ENCODE data around the gene CWF19L1.

The CWF19L1 gene

DNA sequence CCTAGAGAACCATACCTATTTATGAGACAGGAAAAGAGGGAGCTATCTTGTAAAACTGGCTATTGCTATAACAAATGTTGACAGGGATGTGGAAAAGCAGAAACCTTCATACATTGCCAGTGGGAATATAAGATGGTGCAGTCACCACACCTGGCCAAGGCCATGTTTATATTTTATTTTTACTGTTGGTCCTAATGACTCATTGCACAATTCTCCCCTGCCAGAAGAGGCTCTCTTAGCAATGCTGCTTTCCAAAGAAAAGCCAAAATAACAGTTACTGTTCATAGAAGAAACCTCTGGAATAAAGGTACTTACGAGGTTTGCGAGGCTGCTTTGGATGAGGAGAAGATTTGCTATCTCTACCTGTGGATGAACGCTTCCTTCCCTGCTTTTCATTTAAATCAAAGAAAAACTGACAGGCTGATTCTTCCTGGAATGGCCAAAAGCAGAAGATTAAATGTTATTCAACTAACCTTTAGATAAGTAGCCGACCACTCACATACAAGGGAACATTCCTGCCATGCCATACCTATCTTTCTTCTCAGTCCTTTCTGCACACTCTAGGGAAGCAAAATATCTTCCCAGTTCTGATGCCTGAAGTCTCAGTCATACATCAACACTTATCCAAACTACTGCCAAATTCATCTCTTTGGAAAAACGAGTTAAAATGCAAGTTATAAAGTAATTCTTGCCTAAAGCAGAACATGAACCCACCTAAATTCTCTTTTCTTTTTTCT, 21.8 kb downstream of the CWF19L1 start:
- no peak for DNase-seq

DNA sequence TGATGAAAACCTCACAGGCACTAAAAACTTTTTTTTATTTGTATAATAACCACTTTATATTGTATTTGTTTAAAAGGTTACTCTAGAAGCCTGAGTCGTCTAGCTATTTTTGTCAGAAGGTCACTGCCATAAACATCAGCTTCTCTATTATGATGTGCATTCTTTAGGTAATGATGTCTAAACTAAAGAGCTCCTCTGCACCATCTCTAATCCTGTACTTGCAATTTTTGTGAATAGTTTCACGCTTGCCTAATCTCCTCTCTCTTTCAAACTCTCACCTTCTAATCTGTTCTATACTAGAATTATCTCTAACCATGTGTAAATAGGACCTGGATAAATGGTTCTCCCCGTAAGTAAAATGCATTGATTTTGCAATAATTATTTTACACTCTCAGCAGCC, 27.6 kb downstream of the CWF19L1 start:
- DNase-seq, result no peak

DNA sequence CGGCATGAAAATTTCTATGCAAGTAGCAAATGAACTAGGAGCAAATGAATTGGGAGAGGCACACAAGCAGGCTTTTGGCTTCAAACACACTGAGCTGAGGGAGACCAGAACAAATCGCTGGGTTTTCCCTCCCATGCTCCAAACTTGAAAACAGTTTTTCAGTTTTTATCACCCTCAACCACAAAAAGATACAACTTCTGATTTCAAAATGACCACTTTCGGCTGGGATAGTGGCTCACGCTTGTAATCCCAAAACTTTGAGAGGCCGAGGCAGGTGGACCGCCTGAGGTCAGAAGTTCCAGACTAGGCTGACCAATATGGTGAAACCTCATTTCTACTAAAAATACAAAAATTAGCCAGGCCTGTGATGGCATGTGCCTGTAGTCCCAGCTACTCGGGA, 29.0 kb downstream of the CWF19L1 start:
- DNase-seq, result no peak

DNA sequence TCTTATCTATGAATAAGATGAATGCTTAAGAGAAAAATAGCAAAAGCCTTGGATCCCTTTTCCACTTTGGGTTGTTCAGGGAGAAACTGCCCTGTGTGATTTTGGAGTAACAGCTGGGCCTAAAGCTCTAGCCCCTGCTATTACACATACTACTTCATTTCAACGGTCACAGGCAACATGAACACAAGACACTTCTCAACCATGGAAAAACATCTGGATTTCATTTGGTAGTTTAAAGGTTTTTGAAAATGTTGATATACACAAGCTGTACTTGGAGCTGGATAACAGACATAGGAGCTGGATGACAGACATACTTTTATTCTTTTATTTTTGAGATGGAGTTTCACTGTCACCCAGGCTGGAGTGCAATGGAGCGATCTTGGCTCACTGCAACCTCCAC, 35.3 kb downstream of the CWF19L1 start:
- DNase-seq, result no peak

- no peak for DNase-seq
These were observed 37.5 kb downstream of the CWF19L1 start for GRCh38 chr10:100229819-100230422.

DNA sequence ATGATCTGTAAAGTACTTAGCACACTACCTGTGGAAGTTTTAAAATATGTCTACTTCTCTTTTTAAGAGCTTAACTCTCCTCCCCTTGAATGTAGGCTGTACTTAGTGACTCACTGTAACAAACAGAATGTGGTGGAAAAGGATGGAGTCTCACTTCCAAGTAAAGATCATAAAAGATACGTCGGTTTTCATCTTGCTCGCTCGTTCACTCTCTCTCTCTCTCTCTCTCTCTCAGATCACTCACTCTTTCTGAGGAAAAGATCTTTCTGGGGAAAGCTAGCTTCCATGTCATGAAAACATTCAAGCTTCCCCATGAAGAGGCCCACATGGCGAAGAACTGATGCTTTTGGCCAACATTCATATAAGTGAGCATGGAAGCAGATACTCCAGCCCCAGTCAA, 43.6 kb downstream of the CWF19L1 start:
- no peak for DNase-seq

- DNase-seq, result no peak
These were observed 44.9 kb downstream of the CWF19L1 start for GRCh38 chr10:100222529-100222928.

GRCh38 chr10:100216006-100216405, 51.4 kb downstream of the CWF19L1 start:
- DNase-seq, result no peak

DNA sequence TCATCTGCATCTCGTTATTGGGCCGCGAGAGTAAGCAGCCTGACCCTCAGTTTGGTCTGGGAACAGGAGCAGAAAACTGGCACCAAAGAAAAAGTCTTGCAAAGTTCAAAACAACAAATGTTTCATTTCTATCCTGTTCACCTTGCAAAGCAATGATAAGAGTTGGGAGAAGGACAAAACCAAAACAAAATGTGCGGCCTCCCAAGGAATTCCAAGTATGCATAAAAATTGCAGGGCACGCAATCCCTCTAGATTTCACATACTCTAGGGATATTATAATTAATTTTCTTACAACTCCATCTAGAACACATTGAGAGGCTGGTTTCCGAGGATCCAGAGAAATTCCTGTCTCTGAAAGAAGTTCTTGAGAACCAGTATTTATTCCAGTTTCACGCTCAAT, 58.1 kb downstream of the CWF19L1 start:
- DNase-seq, result no peak

- DNase-seq, result no peak
These were observed 59.2 kb downstream of the CWF19L1 start for GRCh38 chr10:100208276-100208675.

- no peak for DNase-seq
These were observed 63.1 kb downstream of the CWF19L1 start for GRCh38 chr10:100204370-100204769.

DNA sequence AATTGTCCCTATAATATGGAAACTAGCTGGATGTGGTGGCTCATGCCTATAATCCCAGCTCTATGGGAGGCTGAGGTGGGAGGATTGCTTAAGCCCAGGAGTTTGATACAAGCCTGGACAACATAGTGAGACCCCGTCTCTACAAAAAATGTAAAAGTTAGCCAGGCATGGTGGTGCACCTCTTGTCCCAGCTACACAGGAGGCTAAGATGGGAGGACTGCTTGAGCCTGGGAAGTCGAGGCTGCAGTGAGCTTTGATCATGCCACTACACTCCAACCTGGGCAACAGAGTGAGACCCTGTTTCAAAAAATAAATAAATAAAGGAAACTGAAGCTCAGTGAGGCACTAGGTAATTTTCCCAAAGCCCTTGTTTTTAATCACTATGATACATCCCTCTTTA, 65.9 kb downstream of the CWF19L1 start:
- DNase-seq, result no peak

- no peak for DNase-seq
These were observed 72.7 kb downstream of the CWF19L1 start for GRCh38 chr10:100194711-100195110.

GRCh38 chr10:100192350-100192749, 75.1 kb downstream of the CWF19L1 start:
- peak; percentile 67 for DNase-seq

DNA sequence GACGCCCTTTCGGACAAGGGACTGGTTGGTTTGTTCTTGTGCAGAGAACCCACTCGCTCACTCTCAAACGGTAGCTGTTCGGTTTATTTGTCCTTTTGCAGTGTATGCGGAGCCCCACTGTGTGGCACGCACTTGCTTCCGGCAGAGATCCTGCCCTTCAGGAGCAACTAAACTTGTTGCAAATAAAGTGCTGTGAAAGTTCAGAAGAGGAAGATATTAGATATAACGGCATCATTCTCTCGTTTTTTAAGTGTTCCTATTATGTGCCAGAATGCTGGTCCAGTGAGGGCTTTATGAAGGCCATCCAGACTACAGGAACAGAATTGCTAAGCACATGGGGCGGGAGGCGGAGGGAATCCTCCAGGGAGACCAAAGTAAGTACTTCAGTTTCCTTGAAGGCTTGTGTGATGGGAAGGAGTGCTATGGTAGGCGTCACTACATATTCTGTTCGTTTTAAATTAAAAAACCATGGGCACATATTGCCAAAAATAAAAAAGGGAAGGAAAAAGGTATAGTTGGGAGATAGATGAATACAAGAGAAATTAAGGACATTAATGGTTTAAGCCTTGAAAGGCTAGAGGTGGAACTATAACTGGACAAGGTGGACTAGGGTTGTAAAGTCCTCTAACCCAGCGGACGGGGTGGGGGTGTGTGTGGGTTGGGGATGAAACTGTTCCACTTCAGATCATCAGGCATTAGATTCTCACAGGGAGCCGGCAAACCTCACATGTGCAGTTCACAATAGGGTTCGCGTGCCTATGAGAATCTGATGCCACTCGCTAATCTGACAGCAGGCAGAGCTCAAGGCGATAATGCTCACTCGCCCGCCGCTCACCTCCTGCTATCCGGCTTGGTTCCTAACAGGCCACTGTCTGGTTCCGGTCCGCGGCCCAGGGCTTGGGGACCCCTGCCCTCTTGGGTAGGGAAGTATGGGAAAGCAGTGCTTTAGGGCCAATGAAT, 80.9 kb downstream of the CWF19L1 start:
- peak; percentile 86 for DNase-seq

DNA sequence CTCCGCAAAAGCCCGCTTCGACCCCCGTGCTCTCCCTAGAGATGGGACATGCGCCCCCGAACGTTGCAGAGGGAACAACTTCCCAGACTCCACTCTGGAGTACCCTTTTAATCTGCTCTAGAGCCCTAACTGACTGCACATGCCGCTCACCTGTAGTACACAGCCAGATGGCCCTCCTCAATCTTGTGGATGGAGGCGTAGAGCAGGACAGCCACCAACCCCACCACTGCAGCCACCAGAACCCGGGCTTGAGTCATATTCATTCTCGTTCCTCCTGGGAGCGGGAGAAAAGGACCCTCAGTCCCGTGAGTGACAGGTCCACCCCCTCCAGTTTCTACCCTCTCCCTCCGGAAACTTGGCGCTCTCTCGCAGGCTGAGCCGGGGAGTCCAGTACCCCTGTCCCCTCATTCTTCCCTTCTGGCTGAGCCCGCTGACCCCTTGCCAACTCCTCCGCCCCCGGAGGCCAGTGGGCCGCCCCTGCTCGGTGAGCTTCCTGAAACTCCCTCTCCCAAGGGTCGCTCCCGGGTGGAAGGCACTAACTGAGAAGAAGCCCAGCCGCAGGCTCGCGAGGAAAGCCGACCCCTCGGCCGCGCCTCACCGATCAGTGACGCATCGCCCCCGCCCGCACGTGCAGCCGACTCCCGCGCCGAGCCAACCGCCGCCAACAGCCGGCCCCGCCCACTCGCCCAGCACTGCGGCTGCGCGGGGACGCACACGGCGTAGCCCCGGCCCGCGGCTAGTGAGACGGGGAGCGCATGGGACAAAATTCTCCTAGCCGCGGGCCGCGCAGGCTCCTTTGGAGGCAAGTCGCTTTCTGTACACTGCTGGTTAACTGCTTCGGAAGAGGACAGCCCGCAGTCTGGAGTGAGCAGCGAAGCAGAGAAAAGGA, 81.8 kb downstream of the CWF19L1 start, which contains the start of gene ERLIN1:
Gene ERLIN1, minus strand, starts transcription at position 666 of the 889 bp plus-strand sequence. Its CDS starts 403 bp downstream, at position 263.
- DNase-seq, result peak; percentile 98

DNA sequence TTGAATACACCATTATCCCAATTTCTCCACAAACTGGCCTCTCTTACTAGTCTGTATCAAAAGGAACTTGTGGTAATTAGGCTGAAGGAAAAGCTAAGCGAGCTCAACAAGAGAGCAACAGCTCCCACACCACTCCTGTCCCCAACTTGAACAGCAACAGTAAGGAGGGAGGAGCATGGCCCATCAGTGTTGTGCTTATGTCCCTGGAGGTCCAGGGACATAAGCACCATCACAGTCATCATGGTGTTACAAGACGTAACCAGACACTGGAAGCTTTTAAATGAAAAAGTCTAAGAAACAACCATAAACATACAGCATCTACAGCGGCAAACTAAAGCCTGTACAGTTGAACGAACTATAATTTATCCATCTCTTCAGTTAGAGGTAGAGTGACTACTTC, 82.6 kb downstream of the CWF19L1 start:
- DNase-seq, result peak; percentile 68

DNA sequence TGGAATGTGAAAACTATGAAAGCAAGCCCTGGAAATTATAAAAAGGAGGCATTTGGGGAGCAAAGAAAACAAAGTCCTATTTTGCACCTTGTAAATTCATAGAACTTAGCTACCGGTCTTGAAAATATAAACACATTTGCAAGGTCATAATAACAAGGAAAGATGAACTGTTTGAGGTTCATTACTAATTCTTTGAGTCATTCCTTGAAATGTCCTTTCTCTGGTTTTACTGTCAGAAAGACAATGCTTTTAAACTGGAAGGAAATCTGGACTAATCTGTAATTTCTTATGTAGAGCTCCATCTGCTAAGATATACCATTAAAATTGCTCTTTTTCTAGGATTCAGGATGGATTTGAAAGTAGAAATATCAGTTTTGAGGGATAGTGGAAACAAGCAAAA, 83.0 kb downstream of the CWF19L1 start:
- DNase-seq, result no peak

- DNase-seq, result peak; percentile 80
These were observed 84.0 kb downstream of the CWF19L1 start for GRCh38 chr10:100183481-100183880.

DNA sequence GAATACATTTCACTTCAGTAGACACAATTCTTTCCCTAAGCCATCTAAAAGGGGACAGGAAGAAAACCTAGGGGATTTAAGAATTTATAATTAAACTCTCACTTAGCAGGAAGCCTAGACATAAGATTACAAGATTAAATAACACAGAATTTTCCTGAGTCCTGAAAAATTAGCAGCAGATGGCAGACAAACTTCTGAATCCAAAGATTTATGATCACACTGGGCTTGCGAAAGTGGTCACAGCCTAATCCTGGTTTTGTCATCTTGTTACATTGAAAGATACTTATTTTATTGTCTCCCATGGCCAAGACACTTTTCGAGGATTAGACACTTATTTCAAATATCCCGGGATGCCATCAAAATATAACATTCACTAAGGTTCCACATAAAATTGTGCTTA, 84.5 kb downstream of the CWF19L1 start:
- no peak for DNase-seq

All from OCI-M1 (cell line).